Measurements from ENCODE around the gene SETBP1.

Gene SETBP1

GRCh38 chr18:44916429-44917207 lies 235.9 kb downstream of the SETBP1 start:
- DNase-seq: no peak

- no peak for DNase-seq
Observed at GRCh38 chr18:44917216-44918141, 236.8 kb downstream of the SETBP1 start.

- no peak for DNase-seq
Observed at GRCh38 chr18:44918142-44918476, 237.4 kb downstream of the SETBP1 start.

- DNase-seq: no peak
Observed at GRCh38 chr18:44920441-44920840, 239.8 kb downstream of the SETBP1 start.

- DNase-seq: no peak
Observed at GRCh38 chr18:44921974-44922373, 241.3 kb downstream of the SETBP1 start.

GRCh38 chr18:44922968-44923367 lies 242.3 kb downstream of the SETBP1 start:
- no peak for DNase-seq

GRCh38 chr18:44924785-44925499 lies 244.3 kb downstream of the SETBP1 start:
- no peak for DNase-seq

- DNase-seq: no peak
Observed at GRCh38 chr18:44927127-44927849, 246.6 kb downstream of the SETBP1 start.

- DNase-seq: no peak
Observed at GRCh38 chr18:44934901-44935300, 254.2 kb downstream of the SETBP1 start.

- no peak for DNase-seq
Observed at GRCh38 chr18:44935455-44935854, 254.8 kb downstream of the SETBP1 start.

- DNase-seq: no peak
Observed at GRCh38 chr18:44936485-44936884, 255.8 kb downstream of the SETBP1 start.

GRCh38 chr18:44937960-44938719 lies 257.5 kb downstream of the SETBP1 start:
- no peak for DNase-seq

GRCh38 chr18:44938720-44939665 lies 258.3 kb downstream of the SETBP1 start:
- no peak for DNase-seq

GRCh38 chr18:44941516-44941915 lies 260.8 kb downstream of the SETBP1 start:
- DNase-seq: no peak

GRCh38 chr18:44942073-44942472 lies 261.4 kb downstream of the SETBP1 start:
- no peak for DNase-seq

GRCh38 chr18:44943311-44943881 lies 262.7 kb downstream of the SETBP1 start:
- DNase-seq: no peak

GRCh38 chr18:44944461-44944860 lies 263.8 kb downstream of the SETBP1 start:
- no peak for DNase-seq

GRCh38 chr18:44945888-44946401 lies 265.3 kb downstream of the SETBP1 start:
- DNase-seq: no peak

GRCh38 chr18:44946529-44947113 lies 265.9 kb downstream of the SETBP1 start:
- no peak for DNase-seq

- no peak for DNase-seq
Observed at GRCh38 chr18:44949967-44950366, 269.3 kb downstream of the SETBP1 start.

All from activated CD8-positive, alpha-beta memory T cell treated with anti-CD3 and anti-CD28 coated beads, Interleukin-2, amount 50 U/mL, for 48 hours (primary cell).